Spleen (tissue), 7 donors: Measurements from ENCODE around the gene COMMD9.

Experiments
- CTCF ChIP-seq, 11 experiments: fragments of 200-600 bp in 7 of 11; fragments of 450-650 bp in 4 of 11; sonication (generic) in 4 of 11; IDR thresholded peaks in 8 of 11; conservative IDR thresholded peaks in 3 of 11; 1 replicate in 7 of 11; 2 replicates in 4 of 11; pipeline versions ENCODE4 v1.4.0 to v1.8.0; 2016 to 2021; ENCODE audit warnings: antibody characterized with exemption in 11 of 11, inconsistent platforms in 4 of 11, mild to moderate bottlenecking in 1 of 11
- POLR2A ChIP-seq, 3 donors: fragments of 450-650 bp; IDR thresholded peaks; one replicate each; pipeline ENCODE4 v1.5.1; 2017; ENCODE audit warnings: antibody characterized with exemption in 3 of 3, mild to moderate bottlenecking in 1 of 3
- donor health status: DM: no; HTN: no; CAD: no; lungs with moderate emphysema.
- donor health status: DM: no; HTN: no; CAD: no.
- donor health status: DM: no; HTN: no; CAD: no.

GRCh38 chr11:36238036-36238631 lies 51.1 kb downstream of the COMMD9 start:
- TF ChIP-seq CTCF (IDR thresholded peaks at IDR 0.05 in 8 of 11, conservative IDR thresholded peaks at IDR 0.05 in 3 of 11) (no peak), POLR2A (IDR thresholded peaks at IDR 0.05) (no peak)
